Lower lobe of right lung (tissue), 2 donors: ENCODE results near the gene TMC8. TPM values are rescaled to one million over a fixed set of nuclear protein-coding genes. Genes with fewer than 3 reads are reported as not detected.
A peak's percentile ranks its signal among the peaks of the same experiment; 100 is the strongest.
"Not testable (repeated sequence)": the region's sequence is repeated elsewhere in the genome, so short reads cannot be mapped to it uniquely, and the experiment has no call there.

Experiments used
- ATAC-seq, 2 donors: fragments of 200-7000 bp; cut with Tn5 transposase; one replicate each; pipeline ENCODE4 v1.9.1; 2020 to 2022; ENCODE audit warnings: mild to moderate bottlenecking in 2 of 2, moderate library complexity in 2 of 2
- DNase-seq: peaks from one replicate; pipeline ENCODE4 v3.0.0-alpha.2; 2020
- H3K27ac ChIP-seq: fragments of 200-600 bp; one replicate; pipeline ENCODE4 v1.8.0; 2022
- H3K27me3 ChIP-seq: fragments of 200-600 bp; one replicate; pipeline ENCODE4 v1.8.0; 2022; ENCODE audit warnings: low read depth
- H3K36me3 ChIP-seq: fragments of 200-600 bp; one replicate; pipeline ENCODE4 v1.8.0; 2022; ENCODE audit warnings: mild to moderate bottlenecking
- H3K4me1 ChIP-seq: fragments of 200-600 bp; one replicate; pipeline ENCODE4 v1.8.0; 2022
- H3K4me3 ChIP-seq: fragments of 200-600 bp; one replicate; pipeline ENCODE4 v1.8.0; 2022; ENCODE audit warnings: mild to moderate bottlenecking
- H3K9me3 ChIP-seq: fragments of 200-600 bp; one replicate; pipeline ENCODE4 v1.8.0; 2022
- intact Hi-C: fragments of 100-400 bp; cut with DNase I; formaldehyde crosslinking; loops from one replicate; pipeline ENCODE4 v1.11.0; 2022
- long read RNA-seq: library from polyadenylated mRNA; unstranded; transcript quantifications from one replicate; pipeline ENCODE4 v2.0.0, GENCODE V29; 2021
- total RNA-seq: library from RNA; stranded (reverse); fragmentation: NEBNext Ultra II Directional; extraction: Animal tissue kit (Norgen Biotek cat#: 25700); gene quantifications from one replicate; pipeline ENCODE4 v1.2.1, GENCODE V29; 2021
- TF ChIP-seq, protein P1 (sequence below): fragments of 200-600 bp; IDR thresholded peaks from one replicate; pipeline ENCODE4 v1.8.0; 2022; ENCODE audit warnings: antibody characterized with exemption, mild to moderate bottlenecking
- donor health status: DM: no; HTN: yes; CAD: no; lungs with severe emphysema.

The TMC8 gene, protein sequence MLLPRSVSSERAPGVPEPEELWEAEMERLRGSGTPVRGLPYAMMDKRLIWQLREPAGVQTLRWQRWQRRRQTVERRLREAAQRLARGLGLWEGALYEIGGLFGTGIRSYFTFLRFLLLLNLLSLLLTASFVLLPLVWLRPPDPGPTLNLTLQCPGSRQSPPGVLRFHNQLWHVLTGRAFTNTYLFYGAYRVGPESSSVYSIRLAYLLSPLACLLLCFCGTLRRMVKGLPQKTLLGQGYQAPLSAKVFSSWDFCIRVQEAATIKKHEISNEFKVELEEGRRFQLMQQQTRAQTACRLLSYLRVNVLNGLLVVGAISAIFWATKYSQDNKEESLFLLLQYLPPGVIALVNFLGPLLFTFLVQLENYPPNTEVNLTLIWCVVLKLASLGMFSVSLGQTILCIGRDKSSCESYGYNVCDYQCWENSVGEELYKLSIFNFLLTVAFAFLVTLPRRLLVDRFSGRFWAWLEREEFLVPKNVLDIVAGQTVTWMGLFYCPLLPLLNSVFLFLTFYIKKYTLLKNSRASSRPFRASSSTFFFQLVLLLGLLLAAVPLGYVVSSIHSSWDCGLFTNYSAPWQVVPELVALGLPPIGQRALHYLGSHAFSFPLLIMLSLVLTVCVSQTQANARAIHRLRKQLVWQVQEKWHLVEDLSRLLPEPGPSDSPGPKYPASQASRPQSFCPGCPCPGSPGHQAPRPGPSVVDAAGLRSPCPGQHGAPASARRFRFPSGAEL
- 33.8 TPM for total RNA-seq
- long read RNA-seq, full-length matches to known transcripts = 5 of 56 reads
- long read RNA-seq, partial matches to known transcripts = 15 of 56 reads
- long read RNA-seq, other reads (novel, unspliced or antisense) = 36 of 56 reads

DNA sequence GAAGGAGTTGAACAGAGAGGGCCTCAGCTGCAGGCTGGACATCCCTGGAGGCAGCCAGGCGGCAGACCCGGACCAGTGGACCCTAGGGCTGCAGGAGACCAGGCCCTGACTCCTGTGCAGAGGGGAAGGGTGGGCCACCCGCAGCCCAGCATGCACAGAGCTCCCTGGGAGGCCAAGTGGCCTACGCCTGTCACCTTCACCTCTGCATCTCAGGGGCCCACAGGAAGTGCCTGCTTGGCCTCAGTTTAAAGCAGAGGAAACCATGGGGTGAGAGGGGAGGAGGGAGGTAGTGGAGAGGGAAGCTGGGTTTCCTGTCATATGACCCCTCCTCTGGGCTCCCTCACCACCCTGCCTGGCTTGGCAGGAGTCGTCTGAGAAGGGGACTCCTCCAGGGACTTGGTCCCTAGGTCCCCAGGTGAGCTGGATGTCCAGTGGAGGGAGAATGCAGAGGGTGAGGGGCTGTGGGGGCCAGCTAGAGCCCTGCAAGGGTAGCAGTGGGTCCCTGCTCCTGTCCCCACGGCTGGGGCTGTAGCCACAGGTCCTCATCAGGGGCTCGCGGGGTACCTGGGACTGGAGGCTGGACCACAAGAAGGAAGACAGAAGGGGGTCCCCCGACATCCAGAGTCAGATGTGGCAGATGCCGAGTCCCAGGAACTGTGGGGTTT, at the start of gene TMC8:
Gene TMC8 (plus strand): TSS at position 335 of the 665 bp plus-strand sequence. CDS start 818 bp downstream, outside the sequence.
- TF ChIP-seq, protein P1, sequence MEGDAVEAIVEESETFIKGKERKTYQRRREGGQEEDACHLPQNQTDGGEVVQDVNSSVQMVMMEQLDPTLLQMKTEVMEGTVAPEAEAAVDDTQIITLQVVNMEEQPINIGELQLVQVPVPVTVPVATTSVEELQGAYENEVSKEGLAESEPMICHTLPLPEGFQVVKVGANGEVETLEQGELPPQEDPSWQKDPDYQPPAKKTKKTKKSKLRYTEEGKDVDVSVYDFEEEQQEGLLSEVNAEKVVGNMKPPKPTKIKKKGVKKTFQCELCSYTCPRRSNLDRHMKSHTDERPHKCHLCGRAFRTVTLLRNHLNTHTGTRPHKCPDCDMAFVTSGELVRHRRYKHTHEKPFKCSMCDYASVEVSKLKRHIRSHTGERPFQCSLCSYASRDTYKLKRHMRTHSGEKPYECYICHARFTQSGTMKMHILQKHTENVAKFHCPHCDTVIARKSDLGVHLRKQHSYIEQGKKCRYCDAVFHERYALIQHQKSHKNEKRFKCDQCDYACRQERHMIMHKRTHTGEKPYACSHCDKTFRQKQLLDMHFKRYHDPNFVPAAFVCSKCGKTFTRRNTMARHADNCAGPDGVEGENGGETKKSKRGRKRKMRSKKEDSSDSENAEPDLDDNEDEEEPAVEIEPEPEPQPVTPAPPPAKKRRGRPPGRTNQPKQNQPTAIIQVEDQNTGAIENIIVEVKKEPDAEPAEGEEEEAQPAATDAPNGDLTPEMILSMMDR = no peak
- peak; percentile 4 to 14 for ATAC-seq
- Histone ChIP-seq H3K4me3 (peak within 1 kb of the TSS; percentile 94), H3K27me3 (no peaks in the 10 kb centered on the region), H3K36me3 (peaks cover 25% of the 10 kb centered on the region), H3K4me1 (peaks cover 83% of the 10 kb centered on the region), H3K27ac (peak within 1 kb of the TSS; percentile 91), H3K9me3 (no peaks in the 10 kb centered on the region)
- DNase-seq = no peak
- intact Hi-C loops = no loop called here

DNA sequence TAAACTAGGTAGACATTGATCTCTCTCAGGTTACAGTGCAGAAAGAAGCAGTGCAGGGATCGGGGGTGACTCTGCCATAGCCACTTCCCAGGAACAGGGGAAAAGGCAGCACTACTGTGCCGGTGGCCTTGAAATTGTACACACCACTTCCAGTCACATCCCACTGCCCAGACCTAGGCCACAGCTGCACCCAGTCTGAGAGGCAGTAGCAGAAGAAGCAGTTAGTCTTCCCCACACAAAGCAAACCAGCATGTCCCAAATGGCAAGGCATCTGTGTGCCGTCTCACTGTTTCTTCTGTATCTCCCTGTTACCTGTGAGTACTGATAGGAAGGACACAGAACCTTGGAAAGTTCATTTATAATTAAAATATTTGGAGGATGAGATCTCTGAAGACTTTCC, 49.0 kb upstream of the TMC8 start:
- peaks cover 81% of the 10 kb centered on the region for H3K36me3 ChIP-seq
- no peaks in the 10 kb centered on the region for H3K9me3 ChIP-seq
- H3K4me1 ChIP-seq = no peaks in the 10 kb centered on the region
- TF ChIP-seq, protein P1 = no peak
- DNase-seq = no peak
- intact Hi-C loops = no loop called here
- no peak for ATAC-seq
- H3K27me3 ChIP-seq = no peaks in the 10 kb centered on the region
- H3K27ac ChIP-seq = no peak overlapping the region
- no peak overlapping the region for H3K4me3 ChIP-seq

DNA sequence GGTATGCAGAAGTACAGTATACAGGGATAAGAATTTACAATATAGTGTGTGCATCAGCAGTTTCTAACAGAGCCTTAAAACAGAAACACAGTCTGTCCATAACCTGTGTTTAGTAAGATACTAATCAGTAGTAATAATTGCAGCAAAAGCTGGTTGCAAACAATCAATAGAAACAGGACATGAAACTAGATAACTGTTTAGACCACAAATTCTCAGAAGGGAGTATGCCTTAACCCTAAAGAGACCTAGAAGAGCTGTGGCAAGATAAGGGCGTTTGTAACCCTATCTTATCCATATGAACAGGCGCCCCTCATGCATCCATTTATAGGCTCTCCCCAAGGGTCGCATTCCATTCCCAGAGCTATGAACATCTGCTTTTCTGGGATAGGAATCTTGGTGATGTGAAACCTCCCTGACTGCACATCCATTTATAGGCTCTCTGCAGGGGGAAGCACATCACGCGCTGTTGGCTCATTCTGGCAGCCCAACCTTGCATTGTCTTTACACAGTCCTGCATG, 48.2 kb upstream of the TMC8 start:
- H3K36me3 ChIP-seq = peaks cover 81% of the 10 kb centered on the region
- H3K9me3 ChIP-seq = not testable (repeated sequence)

DNA sequence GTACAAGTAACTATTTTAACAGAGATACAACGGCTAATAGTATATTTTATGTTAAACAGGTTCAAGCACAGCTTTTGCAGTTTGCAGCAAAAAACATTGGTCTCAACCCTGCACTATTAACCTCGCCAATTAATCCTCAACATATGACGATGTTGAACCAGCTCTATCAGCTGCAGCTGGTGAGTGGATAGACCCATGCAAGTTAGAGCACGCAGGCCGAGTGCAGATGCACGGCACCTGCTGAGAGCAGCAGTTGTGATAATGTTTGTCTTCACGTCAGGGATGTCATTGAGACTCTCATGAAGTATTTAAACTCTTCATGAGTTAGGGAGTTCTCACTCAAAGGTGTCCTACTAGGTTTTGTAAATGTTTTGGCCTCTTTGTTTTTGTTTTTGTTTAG, 47.6 kb upstream of the TMC8 start:
- intact Hi-C loops = no loop called here
- H3K9me3 ChIP-seq = no peaks in the 10 kb centered on the region
- H3K36me3 ChIP-seq = peaks cover 81% of the 10 kb centered on the region
- no peaks in the 10 kb centered on the region for H3K27me3 ChIP-seq
- H3K4me3 ChIP-seq = no peak overlapping the region
- no peaks in the 10 kb centered on the region for H3K4me1 ChIP-seq
- DNase-seq = no peak
- no peak for ATAC-seq
- H3K27ac ChIP-seq = no peak overlapping the region
- TF ChIP-seq, protein P1 = no peak

More for the DNA sequence above, 48.2 kb upstream of the TMC8 start:
- H3K4me3 ChIP-seq, H3K27me3 ChIP-seq, H3K4me1 ChIP-seq, intact Hi-C loops, DNase-seq, H3K27ac ChIP-seq, ATAC-seq: not testable (repeated sequence)

DNA sequence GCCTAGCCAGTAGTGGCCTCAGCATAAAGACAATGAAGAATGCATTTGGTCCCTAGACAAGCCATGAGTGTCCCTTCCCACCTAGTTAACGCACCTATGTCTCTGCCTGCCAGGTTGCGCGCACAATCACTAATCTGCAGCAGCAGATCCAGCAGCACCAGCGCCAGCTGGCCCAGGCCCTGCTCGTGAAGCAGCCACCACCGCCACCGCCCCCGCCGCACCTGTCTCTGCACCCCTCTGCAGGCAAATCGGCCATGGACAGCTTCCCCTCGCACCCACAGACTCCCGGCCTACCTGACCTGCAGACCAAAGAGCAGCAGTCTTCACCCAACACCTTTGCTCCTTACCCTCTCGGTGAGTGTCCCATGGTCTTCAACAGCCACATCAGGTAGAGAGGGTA, 43.8 kb upstream of the TMC8 start:
- H3K27ac ChIP-seq = no peak overlapping the region
- H3K4me1 ChIP-seq = no peaks in the 10 kb centered on the region
- intact Hi-C loops = no loop called here
- ATAC-seq (no peak), DNase-seq (no peak)
- H3K36me3 ChIP-seq = peaks cover 74% of the 10 kb centered on the region
- no peaks in the 10 kb centered on the region for H3K9me3 ChIP-seq
- H3K27me3 ChIP-seq = no peaks in the 10 kb centered on the region
- H3K4me3 ChIP-seq = no peak overlapping the region
- TF ChIP-seq, protein P1 = no peak
